Measurements from ENCODE around the gene OR52L1. TPM values are rescaled to one million over a fixed set of nuclear protein-coding genes. Genes with fewer than 3 reads are reported as not detected.

OR52L1 gene
- total RNA-seq, 1 experiment from 2014 or later = not detected

- no peaks in the 10 kb centered on the region for H3K79me2 ChIP-seq (ENCODE audit: low read depth)
- ChIA-PET CTCF (no interaction called here), POLR2A (ENCODE audit: unreplicated experiment) (no interaction called here)
- H3K27me3 ChIP-seq (ENCODE audit: insufficient read depth, low read depth) = no peaks in the 10 kb centered on the region
- H3K9me3 ChIP-seq (ENCODE audit: insufficient read depth, low read depth) = no peaks in the 10 kb centered on the region
- BruUV-seq (replicated peaks) = no TSS peak
- no peak overlapping the region for H3K27ac ChIP-seq
- TF ChIP-seq CTCF (conservative IDR thresholded peaks at IDR 0.05) (no peak), EZH2 (IDR thresholded peaks at IDR 0.05; ENCODE audit: low read depth) (no peak)
- H3K4me2 ChIP-seq = no peak overlapping the region
- no peak for DNase-seq
- no peak overlapping the region for H2AFZ ChIP-seq
- H3K4me3 ChIP-seq = no peak overlapping the region
- no peaks in the 10 kb centered on the region for H3F3A ChIP-seq (ENCODE audit: insufficient read depth, low read depth)
- no peaks in the 10 kb centered on the region for H3K9me2 ChIP-seq (ENCODE audit: insufficient read depth)
- intact Hi-C loops (cut with micrococcal nuclease; ENCODE audit: unreplicated experiment) = no loop called here
- no peaks in the 10 kb centered on the region for H3K4me1 ChIP-seq (replicated peaks; ENCODE audit: insufficient read depth)
- H3K36me3 ChIP-seq (ENCODE audit: low read depth) = no peaks in the 10 kb centered on the region
- H4K20me1 ChIP-seq (ENCODE audit: insufficient read depth) = no peaks in the 10 kb centered on the region
Observed at GRCh38 chr11:6025056-6025455, 38.3 kb upstream of the OR52L1 start.

GRCh38 chr11:6022956-6023355 is 36.2 kb upstream of the OR52L1 start:
- POLR2A ChIA-PET (ENCODE audit: unreplicated experiment) = no interaction called here
- Histone ChIP-seq H3K27me3 (ENCODE audit: insufficient read depth, low read depth) (no peaks in the 10 kb centered on the region), H3K9me2 (ENCODE audit: insufficient read depth) (no peaks in the 10 kb centered on the region), H3K79me2 (ENCODE audit: low read depth) (no peaks in the 10 kb centered on the region), H3F3A (ENCODE audit: insufficient read depth, low read depth) (no peaks in the 10 kb centered on the region), H3K4me1 (replicated peaks; ENCODE audit: insufficient read depth) (no peaks in the 10 kb centered on the region), H3K36me3 (ENCODE audit: low read depth) (no peaks in the 10 kb centered on the region), H4K20me1 (ENCODE audit: insufficient read depth) (no peaks in the 10 kb centered on the region), H2AFZ (no peak overlapping the region), H3K9me3 (ENCODE audit: insufficient read depth, low read depth) (no peaks in the 10 kb centered on the region), H3K4me3 (no peak overlapping the region), H3K27ac (no peak overlapping the region), H3K4me2 (no peak overlapping the region)
- TF ChIP-seq CTCF (conservative IDR thresholded peaks at IDR 0.05) (peak; percentile 49), EZH2 (IDR thresholded peaks at IDR 0.05; ENCODE audit: low read depth) (no peak)
- DNase-seq = no peak
- intact Hi-C loops (cut with micrococcal nuclease; ENCODE audit: unreplicated experiment) = loop anchor here (1.0 kb wide), 1 partner anchor 330 kb away; no protein-coding TSS in a partner anchor
- CTCF ChIA-PET = no interaction called here
- no TSS peak for BruUV-seq (replicated peaks)

- DNase-seq = no peak
- Histone ChIP-seq H3K27me3 (ENCODE audit: insufficient read depth, low read depth) (no peaks in the 10 kb centered on the region), H3K9me3 (ENCODE audit: insufficient read depth, low read depth) (no peaks in the 10 kb centered on the region), H3K79me2 (ENCODE audit: low read depth) (no peaks in the 10 kb centered on the region), H3F3A (ENCODE audit: insufficient read depth, low read depth) (no peaks in the 10 kb centered on the region), H3K36me3 (ENCODE audit: low read depth) (no peaks in the 10 kb centered on the region), H3K4me3 (no peak overlapping the region), H3K4me1 (replicated peaks; ENCODE audit: insufficient read depth) (no peaks in the 10 kb centered on the region), H4K20me1 (ENCODE audit: insufficient read depth) (no peaks in the 10 kb centered on the region), H2AFZ (no peak overlapping the region), H3K4me2 (no peak overlapping the region), H3K27ac (no peak overlapping the region), H3K9me2 (ENCODE audit: insufficient read depth) (no peaks in the 10 kb centered on the region)
- no TSS peak for BruUV-seq (replicated peaks)
- POLR2A ChIA-PET (ENCODE audit: unreplicated experiment) = no interaction called here
- CTCF ChIA-PET = no interaction called here
- TF ChIP-seq CTCF (conservative IDR thresholded peaks at IDR 0.05) (no peak), EZH2 (IDR thresholded peaks at IDR 0.05; ENCODE audit: low read depth) (no peak)
- intact Hi-C loops (cut with micrococcal nuclease; ENCODE audit: unreplicated experiment) = no loop called here
Observed at GRCh38 chr11:6013042-6013441, 26.3 kb upstream of the OR52L1 start.
